ENCODE results near the gene NFASC.

Gene NFASC

DNA sequence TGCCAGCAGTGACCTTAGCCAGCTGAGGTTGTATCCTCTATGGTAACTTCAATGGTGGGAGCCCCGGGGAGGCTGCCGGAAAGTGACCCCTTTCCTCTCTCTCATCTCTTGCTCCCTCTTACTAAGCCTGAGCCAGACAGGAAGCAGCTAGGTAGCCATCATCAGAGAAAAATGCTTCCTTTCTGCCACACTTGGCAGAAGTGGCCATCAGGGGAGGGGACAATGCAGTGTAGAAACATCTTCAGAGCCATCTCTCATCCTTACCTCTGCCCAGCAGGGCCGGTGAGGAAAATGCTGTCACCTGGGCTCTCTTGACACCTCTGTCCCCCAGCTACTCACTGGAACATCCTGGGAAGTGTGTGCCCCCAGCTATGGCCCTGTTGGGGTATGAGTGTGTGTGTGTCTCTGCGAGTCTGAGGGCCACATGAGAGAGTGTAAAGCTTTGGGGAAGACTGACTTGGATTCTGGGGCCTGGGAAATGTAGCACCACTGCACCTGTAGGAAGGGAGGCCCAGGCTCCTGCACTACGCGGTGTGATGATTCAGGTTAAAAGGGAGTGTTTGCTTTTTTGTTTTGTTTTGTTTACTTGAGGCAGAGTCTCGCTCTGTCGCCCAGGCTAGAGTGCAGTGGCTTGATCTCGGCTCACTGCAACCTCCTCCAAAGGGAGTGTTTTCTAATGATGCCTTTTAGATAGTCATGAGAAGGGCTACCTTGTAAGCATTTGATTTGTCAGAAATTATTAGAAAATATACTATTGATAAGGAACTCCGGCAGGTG, 123.6 kb downstream of the NFASC start:
- H3K27ac ChIP-seq = no peak overlapping the region
- TF ChIP-seq, protein P1, sequence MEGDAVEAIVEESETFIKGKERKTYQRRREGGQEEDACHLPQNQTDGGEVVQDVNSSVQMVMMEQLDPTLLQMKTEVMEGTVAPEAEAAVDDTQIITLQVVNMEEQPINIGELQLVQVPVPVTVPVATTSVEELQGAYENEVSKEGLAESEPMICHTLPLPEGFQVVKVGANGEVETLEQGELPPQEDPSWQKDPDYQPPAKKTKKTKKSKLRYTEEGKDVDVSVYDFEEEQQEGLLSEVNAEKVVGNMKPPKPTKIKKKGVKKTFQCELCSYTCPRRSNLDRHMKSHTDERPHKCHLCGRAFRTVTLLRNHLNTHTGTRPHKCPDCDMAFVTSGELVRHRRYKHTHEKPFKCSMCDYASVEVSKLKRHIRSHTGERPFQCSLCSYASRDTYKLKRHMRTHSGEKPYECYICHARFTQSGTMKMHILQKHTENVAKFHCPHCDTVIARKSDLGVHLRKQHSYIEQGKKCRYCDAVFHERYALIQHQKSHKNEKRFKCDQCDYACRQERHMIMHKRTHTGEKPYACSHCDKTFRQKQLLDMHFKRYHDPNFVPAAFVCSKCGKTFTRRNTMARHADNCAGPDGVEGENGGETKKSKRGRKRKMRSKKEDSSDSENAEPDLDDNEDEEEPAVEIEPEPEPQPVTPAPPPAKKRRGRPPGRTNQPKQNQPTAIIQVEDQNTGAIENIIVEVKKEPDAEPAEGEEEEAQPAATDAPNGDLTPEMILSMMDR (IDR thresholded peaks at IDR 0.05; ENCODE audit: low read depth, low read length, missing control alignments) = no peak
- in situ Hi-C loops (cut with HindIII; ENCODE audit: low pct_ligation_motif_present, low sequenced_read_pairs) = no loop called here

DNA sequence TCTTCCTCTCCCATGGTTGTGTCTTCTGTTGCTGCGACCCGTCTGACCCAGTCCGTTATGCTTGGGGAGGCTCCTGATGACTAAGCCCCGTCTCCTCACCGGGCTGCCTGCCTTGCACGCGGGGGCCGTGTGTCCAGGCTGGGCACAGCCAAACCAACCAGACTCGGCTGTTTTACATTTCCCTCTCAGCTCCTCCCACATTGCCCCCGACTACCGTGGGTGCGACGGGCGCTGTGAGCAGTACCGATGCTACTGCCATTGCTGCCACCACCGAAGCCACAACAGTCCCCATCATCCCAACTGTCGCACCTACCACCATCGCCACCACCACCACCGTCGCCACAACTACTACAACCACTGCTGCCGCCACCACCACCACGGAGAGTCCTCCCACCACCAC, 126.3 kb downstream of the NFASC start:
- H3K27ac ChIP-seq = no peak overlapping the region
- H3K4me3 ChIP-seq (ENCODE audit: low read depth, low read length) = no peak overlapping the region
- no peak for DNase-seq
- in situ Hi-C loops (cut with HindIII; ENCODE audit: low pct_ligation_motif_present, low sequenced_read_pairs) = no loop called here
- TF ChIP-seq, protein P1 (IDR thresholded peaks at IDR 0.05; ENCODE audit: low read depth, low read length, missing control alignments) = no peak
- H3K27me3 ChIP-seq (replicated peaks) = no peaks in the 10 kb centered on the region
- H3K36me3 ChIP-seq (replicated peaks) = no peaks in the 10 kb centered on the region

More for the DNA sequence above, 123.6 kb downstream of the NFASC start:
- Histone ChIP-seq H3K36me3 (replicated peaks) (no peaks in the 10 kb centered on the region), H3K27me3 (replicated peaks) (no peaks in the 10 kb centered on the region), H3K4me3 (ENCODE audit: low read depth, low read length) (no peak overlapping the region)
- DNase-seq = no peak

DNA sequence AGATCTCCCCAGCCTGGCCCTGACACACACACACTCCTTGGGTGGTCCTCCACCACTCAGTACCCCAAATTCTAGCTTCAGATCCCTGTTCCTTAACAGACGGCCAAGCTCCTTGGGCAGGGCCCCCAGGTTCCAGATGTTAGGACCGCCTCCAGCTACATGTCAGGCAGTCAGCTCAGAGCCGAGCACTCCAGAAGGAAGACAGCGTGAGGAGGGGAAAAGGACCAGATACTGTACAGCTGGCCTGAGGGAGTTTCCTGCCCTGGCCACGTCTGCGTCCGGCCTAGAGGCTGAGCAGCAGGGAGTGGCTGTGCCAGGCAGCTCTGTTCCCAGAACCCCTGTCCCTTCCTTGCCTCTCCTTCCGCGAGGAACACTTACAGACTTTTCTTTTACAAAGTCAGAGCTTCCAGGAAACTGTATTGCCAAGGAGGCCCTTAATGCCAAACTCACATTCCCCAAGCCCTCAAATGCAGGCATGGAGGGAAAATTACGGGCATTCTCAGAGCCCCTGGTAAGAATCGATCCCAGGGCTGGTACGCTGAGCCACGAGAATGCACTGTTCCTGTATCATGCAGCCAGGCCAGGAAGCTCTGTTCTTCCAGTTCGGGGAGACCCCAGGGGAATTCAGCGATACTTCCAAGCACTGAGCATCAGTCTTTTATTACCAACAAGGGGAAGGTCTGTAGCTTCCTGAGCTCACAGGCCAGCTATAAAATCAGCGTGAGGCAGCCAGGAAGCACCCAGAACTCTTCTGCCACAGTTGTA, 127.1 kb downstream of the NFASC start:
- no peaks in the 10 kb centered on the region for H3K27me3 ChIP-seq (replicated peaks)
- in situ Hi-C loops (cut with HindIII; ENCODE audit: low pct_ligation_motif_present, low sequenced_read_pairs) = no loop called here
- H3K36me3 ChIP-seq (replicated peaks) = no peaks in the 10 kb centered on the region
- H3K4me3 ChIP-seq (ENCODE audit: low read depth, low read length) = no peak overlapping the region
- H3K27ac ChIP-seq = no peak overlapping the region
- no peak for DNase-seq
- TF ChIP-seq, protein P1 (IDR thresholded peaks at IDR 0.05; ENCODE audit: low read depth, low read length, missing control alignments) = no peak

DNA sequence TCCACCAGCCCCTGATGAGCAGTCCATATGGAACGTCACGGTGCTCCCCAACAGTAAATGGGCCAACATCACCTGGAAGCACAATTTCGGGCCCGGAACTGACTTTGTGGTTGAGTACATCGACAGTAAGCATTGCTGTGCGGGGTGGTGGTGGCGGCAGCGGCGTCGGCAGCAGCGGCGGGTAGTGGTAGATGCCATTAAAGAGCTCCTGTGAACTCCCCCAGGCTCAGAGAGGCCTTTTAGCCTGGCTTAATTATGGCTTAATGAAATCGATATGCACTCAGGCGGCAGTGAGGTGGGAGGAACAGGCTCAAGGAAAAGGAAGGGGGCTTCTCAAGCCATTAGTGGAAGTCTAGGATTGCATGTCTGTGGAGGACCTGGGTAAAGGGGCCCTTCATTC, 130.5 kb downstream of the NFASC start:
- TF ChIP-seq, protein P1 (IDR thresholded peaks at IDR 0.05; ENCODE audit: low read depth, low read length, missing control alignments) = no peak
- Histone ChIP-seq H3K27me3 (replicated peaks) (peaks cover 3% of the 10 kb centered on the region), H3K36me3 (replicated peaks) (no peaks in the 10 kb centered on the region), H3K4me3 (ENCODE audit: low read depth, low read length) (no peak overlapping the region), H3K27ac (no peak overlapping the region)
- DNase-seq = no peak
- in situ Hi-C loops (cut with HindIII; ENCODE audit: low pct_ligation_motif_present, low sequenced_read_pairs) = no loop called here

DNA sequence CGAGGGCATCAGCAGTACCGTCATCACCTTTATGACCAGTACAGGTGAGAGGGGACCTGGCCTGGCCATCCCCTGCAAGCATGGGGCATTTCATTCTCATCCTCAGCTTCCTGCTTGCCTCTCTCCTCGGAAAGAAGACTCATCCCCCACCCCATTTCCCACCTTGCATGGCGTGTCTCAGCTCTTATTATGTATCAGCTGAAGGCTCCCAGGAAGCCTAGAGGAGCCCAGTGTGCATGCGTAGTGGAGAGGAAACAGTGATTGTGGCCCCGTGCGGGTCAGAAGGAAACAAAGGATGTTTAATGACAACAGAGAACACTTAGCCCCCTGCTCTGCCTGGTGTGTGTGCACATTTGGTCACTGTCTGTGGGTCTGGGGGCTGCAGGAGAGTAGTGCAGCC, 132.0 kb downstream of the NFASC start:
- H3K27ac ChIP-seq = no peak overlapping the region
- TF ChIP-seq, protein P1 (IDR thresholded peaks at IDR 0.05; ENCODE audit: low read depth, low read length, missing control alignments) = no peak
- no peak for DNase-seq
- in situ Hi-C loops (cut with HindIII; ENCODE audit: low pct_ligation_motif_present, low sequenced_read_pairs) = no loop called here
- no peak overlapping the region for H3K4me3 ChIP-seq (ENCODE audit: low read depth, low read length)
- no peaks in the 10 kb centered on the region for H3K36me3 ChIP-seq (replicated peaks)
- H3K27me3 ChIP-seq (replicated peaks) = peaks cover 3% of the 10 kb centered on the region

All from brain microvascular endothelial cell (primary cell).